ENCODE data around the gene MRPS34. TPM values are rescaled to one million over a fixed set of nuclear protein-coding genes. Genes with fewer than 3 reads are reported as not detected.
A peak's percentile ranks its signal among the peaks of the same experiment; 100 is the strongest.

Gene MRPS34
- total RNA-seq, 2 experiments from 2014 or later: 146 to 175 TPM

GRCh38 chr16:1726661-1727502 is 46.1 kb downstream of the MRPS34 start:
- Mint-ChIP-seq H3K9me3 (ENCODE audit: low read depth) (no peaks in the 10 kb centered on the region), H3K36me3 (ENCODE audit: low read depth) (peaks cover 15% of the 10 kb centered on the region), H3K4me3 (no peak overlapping the region), H3K27me3 (no peaks in the 10 kb centered on the region), H3K27ac (no peak overlapping the region), H3K4me1 (peaks cover 18% of the 10 kb centered on the region)
- DNase-seq (no peak), ATAC-seq (no peak)
- CTCF ChIA-PET: interaction anchor here (0.7 to 0.8 kb wide), 2 partner anchors 27 to 56 kb away, joined by 3 read pairs; partner anchors contain the start of genes NUBP2 and SPSB3
- POLR2A ChIA-PET: no interaction called here
- intact Hi-C loops (cut with DNase I, micrococcal nuclease): no loop called here

GRCh38 chr16:1724491-1724890 is 48.4 kb downstream of the MRPS34 start:
- Mint-ChIP-seq H3K27me3 (no peaks in the 10 kb centered on the region), H3K27ac (no peak overlapping the region), H3K4me3 (no peak overlapping the region), H3K4me1 (peaks cover 22% of the 10 kb centered on the region), H3K36me3 (ENCODE audit: low read depth) (peaks cover 18% of the 10 kb centered on the region), H3K9me3 (ENCODE audit: low read depth) (no peaks in the 10 kb centered on the region)
- intact Hi-C loops (cut with DNase I, micrococcal nuclease): no loop called here
- ATAC-seq (no peak), DNase-seq (no peak)
- ChIA-PET POLR2A (no interaction called here), CTCF (interaction anchor here (0.7 to 1.4 kb wide), 4 partner anchors 8 to 47 kb away, joined by 3 to 9 read pairs (median 5); partner anchors contain the start of gene JPT2)

DNA sequence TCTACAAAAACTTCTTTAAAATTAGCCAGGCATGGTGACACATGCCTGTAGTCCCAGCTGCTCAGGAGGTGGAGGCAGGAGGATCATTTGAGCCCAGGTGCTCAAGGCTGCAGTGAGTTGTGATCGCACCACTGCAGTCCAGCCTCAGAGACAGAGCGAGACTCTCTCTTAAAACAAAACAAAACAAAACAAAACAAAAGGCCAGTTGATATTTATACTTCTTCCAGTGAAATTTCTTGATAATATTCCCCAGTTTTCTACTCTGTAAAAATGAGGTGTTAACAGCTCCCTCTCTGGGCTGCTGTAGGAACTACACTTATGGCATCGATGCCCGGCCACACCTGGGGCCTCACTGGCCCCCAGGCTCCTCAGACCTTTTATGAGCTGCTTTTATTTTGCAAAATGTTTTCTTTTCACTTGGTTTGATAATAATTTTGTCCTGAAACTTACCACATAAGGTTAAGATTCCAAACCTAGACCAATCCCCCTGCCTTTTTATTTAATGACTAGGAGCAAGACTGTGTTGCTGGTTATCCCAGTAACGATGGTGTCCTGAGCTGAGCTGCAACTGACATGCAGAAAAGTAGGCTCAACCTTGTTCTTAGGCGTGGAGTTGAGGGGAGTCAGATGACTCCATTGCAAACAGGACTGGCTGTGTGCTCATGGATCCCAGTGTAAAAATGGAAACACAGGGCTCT is 49.3 kb downstream of the MRPS34 start:
- Mint-ChIP-seq H3K9me3 (ENCODE audit: low read depth) (no peaks in the 10 kb centered on the region), H3K27ac (no peak overlapping the region), H3K36me3 (ENCODE audit: low read depth) (peaks cover 13% of the 10 kb centered on the region), H3K4me3 (no peak overlapping the region), H3K27me3 (no peaks in the 10 kb centered on the region), H3K4me1 (peaks cover 28% of the 10 kb centered on the region)
- CTCF ChIA-PET: interaction anchor here (0.7 to 1.4 kb wide), 7 partner anchors 9 to 429 kb away, joined by 3 to 9 read pairs (median 4); partner anchors contain the start of genes JPT2, NUBP2 and SPSB3
- ATAC-seq (peak; percentile 48), DNase-seq (peak; percentile 63)
- POLR2A ChIA-PET: no interaction called here
- intact Hi-C loops (cut with DNase I, micrococcal nuclease): no loop called here

Small RNA genes within 50 kb of the gene (microRNA-seq; reads per million reads assigned to microRNA genes)
- 8.5 reads per million, percentile 25 among the genes with 10 or more reads in this experiment for gene MIR3177 (ENCODE audit: borderline replicate concordance)

Other genes starting within 250 kb of the MRPS34 start
- gene TMEM204, start 239.5 kb downstream of the MRPS34 start, total RNA-seq: 10 to 100 TPM; 12.6 to 17.5 TPM
- 10 to 100 TPM in 1 of 2 experiments, 1 to 10 TPM in 1; 9.8 to 11.0 TPM for gene IFT140, start 161.1 kb downstream of the MRPS34 start, total RNA-seq
- gene CRAMP1, start 160.8 kb downstream of the MRPS34 start, total RNA-seq: 10 to 100 TPM; 14.1 to 15.0 TPM
- 100 to 1,000 TPM in 1 of 2 experiments, 10 to 100 TPM in 1; 77.1 to 111 TPM for gene JPT2, start 94.9 kb downstream of the MRPS34 start, total RNA-seq
- 10 to 100 TPM; 56.7 to 57.6 TPM for gene MAPK8IP3, start 66.9 kb downstream of the MRPS34 start, total RNA-seq
- gene NME3, start 1.6 kb downstream of the MRPS34 start, total RNA-seq: 10 to 100 TPM; 23.7 to 43.6 TPM
- 10 to 100 TPM; 13.1 to 18.4 TPM for gene EME2, start 324 bp downstream of the MRPS34 start, total RNA-seq
- gene SPSB3, start 9.4 kb upstream of the MRPS34 start, total RNA-seq: 10 to 100 TPM; 12.5 to 13.6 TPM
- gene NUBP2, start 9.8 kb upstream of the MRPS34 start, total RNA-seq: 10 to 100 TPM; 34.4 to 42.4 TPM
- not detected for gene IGFALS, start 20.6 kb upstream of the MRPS34 start, total RNA-seq
- gene HAGH, start 53.7 kb upstream of the MRPS34 start, total RNA-seq: 10 to 100 TPM; 20.9 to 25.0 TPM
- 10 to 100 TPM; 11.6 to 11.9 TPM for gene FAHD1, start 54.1 kb upstream of the MRPS34 start, total RNA-seq
- under 1 TPM; 0.14 to 0.21 TPM for gene MEIOB, start 99.0 kb upstream of the MRPS34 start, total RNA-seq
- not detected for gene HS3ST6, start 145.3 kb upstream of the MRPS34 start, total RNA-seq
- 10 to 100 TPM; 17.3 to 21.8 TPM for gene MSRB1, start 170.1 kb upstream of the MRPS34 start, total RNA-seq
- gene RPL3L, start 181.6 kb upstream of the MRPS34 start, total RNA-seq: not detected
- 100 to 1,000 TPM; 113 to 118 TPM for gene NDUFB10, start 186.4 kb upstream of the MRPS34 start, total RNA-seq
- 1,000 to 10,000 TPM; 5,351 to 6,287 TPM for gene RPS2, start 191.7 kb upstream of the MRPS34 start, total RNA-seq
- not detected for gene RNF151, start 193.7 kb upstream of the MRPS34 start, total RNA-seq
- gene TBL3, start 198.9 kb upstream of the MRPS34 start, total RNA-seq: 10 to 100 TPM; 47.4 to 48.6 TPM
- gene NOXO1, start 208.3 kb upstream of the MRPS34 start, total RNA-seq: not detected
- 10 to 100 TPM; 25.0 to 25.8 TPM for gene GFER, start 211.1 kb upstream of the MRPS34 start, total RNA-seq
- gene SYNGR3, start 216.8 kb upstream of the MRPS34 start, total RNA-seq: 1 to 10 TPM; 4.8 to 5.9 TPM
- 10 to 100 TPM; 64.6 to 69.8 TPM for gene ZNF598, start 236.7 kb upstream of the MRPS34 start, total RNA-seq
- gene NPW, start 246.7 kb upstream of the MRPS34 start, total RNA-seq: 1 to 10 TPM; 2.0 to 2.8 TPM